IMR-90 (cell line): ENCODE results near the gene ARMC3. TPM values are rescaled to one million over a fixed set of nuclear protein-coding genes. Genes with fewer than 3 reads are reported as not detected.

Experiments used
- ATAC-seq: fragments of 200-7000 bp; cut with Tn5 transposase; 2 replicates; pipeline ENCODE4 v1.9.1; 2020; ENCODE audit warnings: low read depth, mild to moderate bottlenecking, moderate library complexity
- BruUV-seq: library from RNA; stranded (reverse); fragments of 400-500 nt; replicated peaks from 2 replicates; lab custom pipeline; 2021; lab: Mats Ljungman, UMichigan
- CTCF ChIA-PET: fragments of 300-600 bp; formaldehyde crosslinking; extraction: SDS; loops from one replicate; lab custom pipeline; 2021; ENCODE audit warnings: antibody characterized with exemption; lab: Yijun Ruan, JAX
- POLR2A ChIA-PET: fragments of 300-600 bp; sonication (Branson Sonifier 250); formaldehyde crosslinking; loops from one replicate; lab custom pipeline; 2022; ENCODE audit warnings: antibody characterized with exemption; ENCODE audit not compliant: unreplicated experiment; lab: Charles Lee
- DNase-seq: peaks from one replicate; pipeline ENCODE4 v3.0.0; 2013
- H2AFZ ChIP-seq: replicated peaks from 2 replicates; pipeline ENCODE3; 2013; ENCODE audit warnings: low read length, mild to moderate bottlenecking; ENCODE audit not compliant: poor library complexity
- H2AK5ac ChIP-seq: 2 replicates; pipeline ENCODE4 v1.6.1; 2013; ENCODE audit warnings: low read depth, low read length, inconsistent platforms
- H2AK9ac ChIP-seq: replicated peaks from 2 replicates; pipeline ENCODE3; 2013; ENCODE audit warnings: mild to moderate bottlenecking, low read depth, low read length, moderate library complexity; ENCODE audit not compliant: poor library complexity
- H2BK120ac ChIP-seq: 2 replicates; pipeline ENCODE4 v1.6.1; 2013; ENCODE audit warnings: low read depth, low read length, inconsistent platforms
- H2BK15ac ChIP-seq: 3 replicates; pipeline ENCODE4 v1.6.1; 2013; ENCODE audit warnings: low read depth, low read length, inconsistent platforms
- H2BK20ac ChIP-seq: 2 replicates; pipeline ENCODE4 v1.6.1; 2013; ENCODE audit warnings: low read depth, mild to moderate bottlenecking, inconsistent platforms, low read length, moderate library complexity
- H2BK5ac ChIP-seq: 2 replicates; pipeline ENCODE4 v1.6.1; 2013; ENCODE audit warnings: mild to moderate bottlenecking, low read depth, low read length, inconsistent platforms; ENCODE audit not compliant: poor library complexity, severe bottlenecking
- H3K14ac ChIP-seq: replicated peaks from 2 replicates; pipeline ENCODE4 v1.6.1; 2013; ENCODE audit warnings: low read depth, low read length, inconsistent platforms
- H3K18ac ChIP-seq: 2 replicates; pipeline ENCODE4 v1.6.1; 2013; ENCODE audit warnings: low read depth, low read length, control low read depth
- H3K23ac ChIP-seq: 2 replicates; pipeline ENCODE4 v1.6.1; 2013; ENCODE audit warnings: low read depth, low read length, inconsistent platforms
- H3K27ac ChIP-seq: 2 replicates; pipeline ENCODE4 v1.5.1; 2013; ENCODE audit warnings: mild to moderate bottlenecking, control low read depth, low read length; ENCODE audit not compliant: insufficient read depth
- H3K27me3 ChIP-seq: 2 replicates; pipeline ENCODE4 v1.6.1; 2013; ENCODE audit warnings: low read length; ENCODE audit not compliant: control insufficient read depth, insufficient read depth
- H3K36me3 ChIP-seq: 2 replicates; pipeline ENCODE4 v1.6.1; 2013; ENCODE audit warnings: low read length, mixed read lengths; ENCODE audit not compliant: control insufficient read depth, insufficient read depth
- H3K4ac ChIP-seq: 2 replicates; pipeline ENCODE4 v1.6.1; 2013; ENCODE audit warnings: low read depth, low read length, inconsistent platforms
- H3K4me1 ChIP-seq: 2 replicates; pipeline ENCODE4 v1.6.1; 2013; ENCODE audit warnings: low read length, mixed read lengths; ENCODE audit not compliant: control insufficient read depth, insufficient read depth
- H3K4me2 ChIP-seq: 2 replicates; pipeline ENCODE4 v1.6.1; 2013; ENCODE audit warnings: low read depth, mild to moderate bottlenecking, control low read depth, low read length, moderate library complexity
- H3K4me3 ChIP-seq: 2 replicates; pipeline ENCODE4 v1.5.1; 2013; ENCODE audit warnings: low read depth, mild to moderate bottlenecking, control low read depth, low read length, moderate library complexity; ENCODE audit not compliant: insufficient read depth
- H3K56ac ChIP-seq: 2 replicates; pipeline ENCODE4 v1.6.1; 2013; ENCODE audit warnings: low read length, inconsistent platforms; ENCODE audit not compliant: insufficient read depth; ENCODE audit errors: extremely low read depth
- H3K79me1 ChIP-seq, 2 experiments: 2 replicates each; pipeline ENCODE4 v1.6.1; 2013; ENCODE audit warnings: low read length in 2 of 2, inconsistent platforms in 1 of 2, low read depth in 1 of 2
- H3K9ac ChIP-seq: 2 replicates; pipeline ENCODE4 v1.6.1; 2013; ENCODE audit warnings: low read depth, low read length, control low read depth
- H3K9me1 ChIP-seq: 2 replicates; pipeline ENCODE4 v1.6.1; 2013; ENCODE audit warnings: low read length, inconsistent platforms; ENCODE audit not compliant: insufficient read depth
- H3K9me3 ChIP-seq: 2 replicates; pipeline ENCODE4 v1.6.1; 2013; ENCODE audit warnings: low read length; ENCODE audit not compliant: control insufficient read depth, insufficient read depth
- H4K20me1 ChIP-seq: 2 replicates; pipeline ENCODE4 v1.6.1; 2013; ENCODE audit warnings: low read length, inconsistent platforms; ENCODE audit not compliant: insufficient read depth
- H4K5ac ChIP-seq: 2 replicates; pipeline ENCODE4 v1.6.1; 2013; ENCODE audit warnings: mild to moderate bottlenecking, low read depth, low read length, control low read depth
- H4K8ac ChIP-seq, 2 experiments: 2 replicates each; pipeline ENCODE4 v1.6.1; 2013; ENCODE audit warnings: low read depth in 2 of 2, low read length in 2 of 2, control low read depth in 1 of 2, inconsistent platforms in 1 of 2
- H4K91ac ChIP-seq: 2 replicates; pipeline ENCODE4 v1.6.1; 2013; ENCODE audit warnings: low read depth, low read length, inconsistent platforms; ENCODE audit not compliant: insufficient read depth
- MAFK ChIP-seq: IDR thresholded peaks from 2 replicates; pipeline ENCODE4 v1.6.1; 2012; ENCODE audit warnings: low read depth, low read length, improper control_type of control experiment
- USF2 ChIP-seq: fragments of 150-350 bp; IDR thresholded peaks from 2 replicates; pipeline ENCODE4 v1.6.1; 2017; ENCODE audit warnings: mild to moderate bottlenecking, antibody characterized with exemption, low read length, low read depth
- WGBS, 2 experiments: methylation state at CpG; one replicate each; pipeline versions ENCODE4 v1.1.5 to v1.1.7; 2013; ENCODE audit warnings: missing lambda C conversion rate in 2 of 2; ENCODE audit not compliant: insufficient read length in 1 of 2; ENCODE audit errors: extremely low coverage in 2 of 2; 5-methylcytosine and 5-hydroxymethylcytosine counted together
- dilution Hi-C: fragments of 300-500 bp; cut with HindIII; formaldehyde crosslinking; loops from one replicate; pipeline ENCODE4 v1.14.3; 2018; ENCODE audit warnings: low sequenced_read_pairs; ENCODE audit not compliant: unreplicated experiment
- in situ Hi-C: fragments of 300-500 bp; cut with MboI; formaldehyde crosslinking; loops from 3 replicates; pipeline ENCODE4 v1.14.3; 2019; ENCODE audit warnings: low sequenced_read_pairs, inconsistent platforms, mixed read lengths
- intact Hi-C: fragments of 100-400 bp; cut with micrococcal nuclease; formaldehyde crosslinking; loops from 2 replicates; pipeline ENCODE4 v1.10.0; 2022
- polyA plus RNA-seq, 3 experiments: library from polyadenylated mRNA; depleted of rRNA; stranded (reverse); fragments of >200 nt; gene quantifications; 2 replicates each; pipeline ENCODE4 v1.2.3, GENCODE V29; 2012; ENCODE audit warnings: low replicate concordance in 1 of 3
- total RNA-seq: library from RNA; depleted of rRNA; stranded (reverse); fragments of >200 nt; gene quantifications from 2 replicates; pipeline ENCODE4 v1.2.3, GENCODE V29; 2012

Gene ARMC3
- total and polyA plus RNA-seq, 2 of the 4 experiments (the other 2 are of a cell fraction), result not detected

- dilution Hi-C loops (no loop called here), intact Hi-C loops (loop anchor here (5.0 kb wide), 2 partner anchors 1063 to 1988 kb away; partner anchors contain the start of gene DNAJC1)
- BruUV-seq, result no TSS peak
These were observed 137.5 kb downstream of the ARMC3 start for GRCh38 chr10:23065181-23065948.

More at GRCh38 chr10:23065181-23065948, 137.5 kb downstream of the ARMC3 start:
- ChIA-PET CTCF (no interaction called here), POLR2A (interaction anchor here (0.5 kb wide), 1 partner anchor 515 kb away, joined by 7 read pairs; no protein-coding TSS in a partner anchor)
- no peak overlapping the region for H2BK120ac ChIP-seq
- no peak overlapping the region for H3K4me3 ChIP-seq
- H3K9me1 ChIP-seq, result no peaks in the 10 kb centered on the region
- in situ Hi-C loops, result no loop called here
- no peak overlapping the region for H3K23ac ChIP-seq
- H2AK5ac ChIP-seq, result no peak overlapping the region
- DNase-seq (peak; percentile 59), ATAC-seq (peak; percentile 74)
- no peak overlapping the region for H3K14ac ChIP-seq
- H2BK20ac ChIP-seq, result no peak overlapping the region
- no peak overlapping the region for H3K27ac ChIP-seq
- no peak overlapping the region for H4K8ac ChIP-seq
- peaks cover 8% of the 10 kb centered on the region for H3K27me3 ChIP-seq
- no peak overlapping the region for H3K56ac ChIP-seq
- no peak overlapping the region for H3K9ac ChIP-seq
- TF ChIP-seq MAFK (no peak), USF2 (peak; percentile 93)
- no peak overlapping the region for H4K5ac ChIP-seq
- H3K36me3 ChIP-seq, result no peaks in the 10 kb centered on the region
- H3K9me3 ChIP-seq, result no peaks in the 10 kb centered on the region
- no peak overlapping the region for H3K4ac ChIP-seq
- peak overlapping the region; percentile 6 for H2AFZ ChIP-seq
- no peaks in the 10 kb centered on the region for H3K4me1 ChIP-seq
- H4K91ac ChIP-seq, result no peak overlapping the region
- H3K18ac ChIP-seq, result no peak overlapping the region
- no CpG with 5 or more reads among the region's 11 CpGs for WGBS, 2 experiments
- no peak overlapping the region for H2BK5ac ChIP-seq
- H2BK15ac ChIP-seq, result no peak overlapping the region
- no peaks in the 10 kb centered on the region for H3K79me1 ChIP-seq
- no peaks in the 10 kb centered on the region for H4K20me1 ChIP-seq
- H3K4me2 ChIP-seq, result no peak overlapping the region
- no peak overlapping the region for H2AK9ac ChIP-seq
